Right lobe of liver (tissue), 6 donors: ENCODE measurements around the gene CHST11. TPM values are rescaled to one million over a fixed set of nuclear protein-coding genes. Genes with fewer than 3 reads are reported as not detected.

Experiments used
- ATAC-seq, 4 donors: fragments of 200-7000 bp; cut with Tn5 transposase; one replicate each; pipeline ENCODE4 v1.9.1; 2020; ENCODE audit warnings: mild to moderate bottlenecking in 4 of 4, moderate library complexity in 4 of 4
- DNase-seq, 3 donors: peaks; one replicate each; pipeline ENCODE4 v3.0.0-alpha.2; 2020
- H3K27ac ChIP-seq, 3 donors: fragments of 200-600 bp; one replicate each; pipeline ENCODE4 v1.8.0; 2022
- H3K27me3 ChIP-seq, 2 donors: fragments of 200-600 bp; one replicate each; pipeline ENCODE4 v1.8.0; 2022
- H3K36me3 ChIP-seq, 4 donors: fragments of 200-600 bp; sonication (generic) in 1 of 4; one replicate each; pipeline versions ENCODE4 v1.5.1 to v1.8.0; 2017 to 2022; ENCODE audit warnings: control low read depth in 1 of 4
- H3K4me1 ChIP-seq, 4 donors: fragments of 200-600 bp; sonication (generic) in 1 of 4; one replicate each; pipeline versions ENCODE4 v1.5.1 to v1.8.0; 2017 to 2022; ENCODE audit warnings: control low read depth in 1 of 4
- H3K4me3 ChIP-seq, 3 donors: fragments of 200-600 bp; one replicate each; pipeline ENCODE4 v1.8.0; 2022
- H3K9me3 ChIP-seq, 4 donors: fragments of 200-600 bp; sonication (generic) in 1 of 4; one replicate each; pipeline versions ENCODE4 v1.5.1 to v1.8.0; 2017 to 2022; ENCODE audit warnings: control low read depth in 1 of 4
- CTCF ChIP-seq, 4 donors: fragments of 200-600 bp in 3 of 4; fragments of 450-650 bp in 1 of 4; IDR thresholded peaks; one replicate each; pipeline versions ENCODE4 v1.5.1 to v1.8.0; 2016 to 2022; ENCODE audit warnings: antibody characterized with exemption in 4 of 4, mild to moderate bottlenecking in 2 of 4
- POLR2A ChIP-seq: fragments of 450-650 bp; IDR thresholded peaks from one replicate; pipeline ENCODE4 v1.6.1; 2017; ENCODE audit warnings: antibody characterized with exemption, mild to moderate bottlenecking
- WGBS: methylation state at CpG from one replicate; pipeline ENCODE4 v1.1.6; 2018; ENCODE audit warnings: low coverage, low lambda C conversion rate; ENCODE audit not compliant: insufficient coverage; ENCODE audit errors: missing lambda C conversion rate; 5-methylcytosine and 5-hydroxymethylcytosine counted together
- intact Hi-C, 2 donors: fragments of 100-400 bp; cut with DNase I; formaldehyde crosslinking; loops; one replicate each; pipeline versions ENCODE4 v1.11.2 to v1.14.1; 2022
- total RNA-seq, 6 experiments: library from RNA; depleted of rRNA in 2 of 6; stranded (reverse); fragments of >200 nt in 2 of 6; fragmentation: NEBNext Ultra II Directional in 3 of 6; extraction: Animal tissue kit (Norgen Biotek cat#: 25700) in 3 of 6; gene quantifications; one replicate each; pipeline versions ENCODE4 v1.1.0 to v1.2.4, GENCODE V29; 2016 to 2023
- donor health status: DM: no; HTN: yes; CAD: no.
- donor health status: DM: no; HTN: no; CAD: no.
- donor health status: DM: no; HTN: no; CAD: no.
- donor health status: DM: no; HTN: yes; CAD: no.
- donor health status: DM: no; HTN: yes; CAD: no.

Gene CHST11
- total RNA-seq, 6 experiments from 2014 or later: 0.57 to 10.4 (median 3.5) TPM

- no peak overlapping the region for H3K4me3 ChIP-seq
- no peaks in the 10 kb centered on the region for H3K9me3 ChIP-seq
- H3K4me1 ChIP-seq: peaks cover 0 to under 1% (median 0%) of the 10 kb centered on the region in 4 donors
- DNase-seq: no peak
- intact Hi-C loops: no loop called here
- WGBS: 43% methylated on average over 5 of the region's 6 CpGs
- ATAC-seq: no peak
- H3K27me3 ChIP-seq: no peaks in the 10 kb centered on the region
- no peak for TF ChIP-seq CTCF (IDR thresholded peaks at IDR 0.05)
- TF ChIP-seq POLR2A: no peak
- no peak overlapping the region for H3K27ac ChIP-seq
- no peaks in the 10 kb centered on the region for H3K36me3 ChIP-seq
Measured at GRCh38 chr12:104414581-104415341, 42.0 kb upstream of the CHST11 start.

- intact Hi-C loops: no loop called here
- no peak for DNase-seq
- ATAC-seq: no peak
- no peak overlapping the region for H3K4me3 ChIP-seq
- TF ChIP-seq CTCF (IDR thresholded peaks at IDR 0.05) (no peak), POLR2A (no peak)
- WGBS: 91% methylated on average over 8 of the region's 9 CpGs
- no peaks in the 10 kb centered on the region for H3K9me3 ChIP-seq
- no peaks in the 10 kb centered on the region for H3K4me1 ChIP-seq
- no peaks in the 10 kb centered on the region for H3K27me3 ChIP-seq
- H3K36me3 ChIP-seq: no peaks in the 10 kb centered on the region
- H3K27ac ChIP-seq: no peak overlapping the region
Measured at GRCh38 chr12:104415342-104415980, 41.3 kb upstream of the CHST11 start.

- DNase-seq: no peak
- intact Hi-C loops: no loop called here
- no peak overlapping the region for H3K4me3 ChIP-seq
- no peaks in the 10 kb centered on the region for H3K4me1 ChIP-seq
- no peak overlapping the region for H3K27ac ChIP-seq
- WGBS: 77% methylated on average over 6 of the region's 6 CpGs
- H3K27me3 ChIP-seq: no peaks in the 10 kb centered on the region
- no peak for TF ChIP-seq CTCF (IDR thresholded peaks at IDR 0.05)
- no peak for TF ChIP-seq POLR2A
- no peaks in the 10 kb centered on the region for H3K36me3 ChIP-seq
- ATAC-seq: no peak
- no peaks in the 10 kb centered on the region for H3K9me3 ChIP-seq
Measured at GRCh38 chr12:104416136-104416535, 40.6 kb upstream of the CHST11 start.

GRCh38 chr12:104416585-104416984, 40.2 kb upstream of the CHST11 start:
- Histone ChIP-seq H3K4me1 (no peaks in the 10 kb centered on the region), H3K4me3 (no peak overlapping the region), H3K9me3 (no peaks in the 10 kb centered on the region), H3K36me3 (no peaks in the 10 kb centered on the region), H3K27ac (no peak overlapping the region), H3K27me3 (no peaks in the 10 kb centered on the region)
- TF ChIP-seq CTCF (IDR thresholded peaks at IDR 0.05): no peak
- no peak for TF ChIP-seq POLR2A
- DNase-seq (no peak), ATAC-seq (no peak)
- WGBS: 56% methylated on average over 1 of the region's 1 CpG
- intact Hi-C loops: no loop called here
